ENCODE measurements around the gene UCP1. TPM values are rescaled to one million over a fixed set of nuclear protein-coding genes. Genes with fewer than 3 reads are reported as not detected.

The UCP1 gene
- total RNA-seq, 1 donor from 2014 or later: not detected

DNA sequence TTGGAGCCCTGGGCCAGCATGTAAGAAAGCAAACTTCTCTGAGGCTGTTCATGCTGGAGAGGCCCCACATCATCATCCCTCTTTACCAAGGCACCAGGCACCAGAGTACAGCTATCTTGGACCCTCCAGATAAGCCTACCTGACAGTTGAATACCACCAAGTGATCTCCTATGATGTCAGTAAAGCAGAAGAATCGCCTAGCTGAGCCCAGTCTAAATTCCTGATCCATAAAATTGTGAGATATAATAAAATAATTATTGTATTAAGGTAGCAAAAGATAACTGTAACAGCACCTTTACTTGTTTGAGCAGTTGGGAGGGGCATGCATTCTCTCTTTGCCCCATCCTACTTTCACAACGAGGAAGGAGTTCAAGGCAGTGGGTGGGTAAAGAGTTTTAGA is 2.9 kb upstream of the UCP1 start:
- peaks cover 42% of the 10 kb centered on the region for H3K27me3 ChIP-seq
- ATAC-seq (no peak), DNase-seq (no peak)
- intact Hi-C loops (cut with DNase I): no loop called here
- no peak overlapping the region for H3K4me3 ChIP-seq
- H3K9me3 ChIP-seq: no peaks in the 10 kb centered on the region
- TF ChIP-seq, protein P1, sequence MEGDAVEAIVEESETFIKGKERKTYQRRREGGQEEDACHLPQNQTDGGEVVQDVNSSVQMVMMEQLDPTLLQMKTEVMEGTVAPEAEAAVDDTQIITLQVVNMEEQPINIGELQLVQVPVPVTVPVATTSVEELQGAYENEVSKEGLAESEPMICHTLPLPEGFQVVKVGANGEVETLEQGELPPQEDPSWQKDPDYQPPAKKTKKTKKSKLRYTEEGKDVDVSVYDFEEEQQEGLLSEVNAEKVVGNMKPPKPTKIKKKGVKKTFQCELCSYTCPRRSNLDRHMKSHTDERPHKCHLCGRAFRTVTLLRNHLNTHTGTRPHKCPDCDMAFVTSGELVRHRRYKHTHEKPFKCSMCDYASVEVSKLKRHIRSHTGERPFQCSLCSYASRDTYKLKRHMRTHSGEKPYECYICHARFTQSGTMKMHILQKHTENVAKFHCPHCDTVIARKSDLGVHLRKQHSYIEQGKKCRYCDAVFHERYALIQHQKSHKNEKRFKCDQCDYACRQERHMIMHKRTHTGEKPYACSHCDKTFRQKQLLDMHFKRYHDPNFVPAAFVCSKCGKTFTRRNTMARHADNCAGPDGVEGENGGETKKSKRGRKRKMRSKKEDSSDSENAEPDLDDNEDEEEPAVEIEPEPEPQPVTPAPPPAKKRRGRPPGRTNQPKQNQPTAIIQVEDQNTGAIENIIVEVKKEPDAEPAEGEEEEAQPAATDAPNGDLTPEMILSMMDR (IDR thresholded peaks at IDR 0.05): no peak
- H3K36me3 ChIP-seq: no peaks in the 10 kb centered on the region
- peaks cover 9% of the 10 kb centered on the region for H3K4me1 ChIP-seq
- no peak overlapping the region for H3K27ac ChIP-seq

- no peaks in the 10 kb centered on the region for H3K36me3 ChIP-seq
- H3K9me3 ChIP-seq: no peaks in the 10 kb centered on the region
- H3K4me1 ChIP-seq: peaks cover 9% of the 10 kb centered on the region
- H3K27me3 ChIP-seq: peaks cover 46% of the 10 kb centered on the region
- no peak overlapping the region for H3K27ac ChIP-seq
- H3K4me3 ChIP-seq: peak overlapping the region; percentile 59
- DNase-seq: no peak
- no peak for ATAC-seq
- TF ChIP-seq, protein P1 (IDR thresholded peaks at IDR 0.05): no peak
- intact Hi-C loops (cut with DNase I): no loop called here
Observed at GRCh38 chr4:140569307-140569638, 512 bp upstream of the UCP1 start.

DNA sequence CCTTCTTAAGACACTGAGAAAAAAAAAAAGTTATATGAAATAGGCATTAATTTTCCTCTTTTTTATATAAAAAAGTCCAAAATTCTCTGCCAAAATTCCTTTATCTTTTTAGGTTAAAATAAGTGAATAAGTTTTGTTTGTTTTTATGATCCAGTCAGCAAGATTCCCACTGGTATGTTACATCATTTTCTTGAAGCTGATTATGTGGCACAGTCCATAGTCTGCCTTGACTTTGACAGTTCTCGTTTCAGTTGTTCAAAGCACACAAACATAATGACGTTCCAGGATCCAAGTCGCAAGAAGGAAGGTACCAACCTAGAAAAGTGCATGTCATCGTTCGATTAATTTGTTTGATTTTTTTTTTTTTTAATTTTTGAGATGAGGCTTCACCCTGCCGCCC is 9.1 kb downstream of the UCP1 start:
- H3K27ac ChIP-seq: no peak overlapping the region
- no peaks in the 10 kb centered on the region for H3K36me3 ChIP-seq
- TF ChIP-seq, protein P1 (IDR thresholded peaks at IDR 0.05): no peak
- DNase-seq: no peak
- H3K4me1 ChIP-seq: no peaks in the 10 kb centered on the region
- intact Hi-C loops (cut with DNase I): no loop called here
- no peak overlapping the region for H3K4me3 ChIP-seq
- no peaks in the 10 kb centered on the region for H3K27me3 ChIP-seq
- no peak for ATAC-seq
- no peaks in the 10 kb centered on the region for H3K9me3 ChIP-seq

GRCh38 chr4:140557831-140558435 is 10.8 kb downstream of the UCP1 start:
- Histone ChIP-seq H3K36me3 (no peaks in the 10 kb centered on the region), H3K27ac (no peak overlapping the region), H3K4me1 (no peaks in the 10 kb centered on the region), H3K9me3 (no peaks in the 10 kb centered on the region), H3K4me3 (no peak overlapping the region), H3K27me3 (no peaks in the 10 kb centered on the region)
- TF ChIP-seq, protein P1 (IDR thresholded peaks at IDR 0.05): no peak
- intact Hi-C loops (cut with DNase I): no loop called here
- DNase-seq (no peak), ATAC-seq (peak; percentile 69)

DNA sequence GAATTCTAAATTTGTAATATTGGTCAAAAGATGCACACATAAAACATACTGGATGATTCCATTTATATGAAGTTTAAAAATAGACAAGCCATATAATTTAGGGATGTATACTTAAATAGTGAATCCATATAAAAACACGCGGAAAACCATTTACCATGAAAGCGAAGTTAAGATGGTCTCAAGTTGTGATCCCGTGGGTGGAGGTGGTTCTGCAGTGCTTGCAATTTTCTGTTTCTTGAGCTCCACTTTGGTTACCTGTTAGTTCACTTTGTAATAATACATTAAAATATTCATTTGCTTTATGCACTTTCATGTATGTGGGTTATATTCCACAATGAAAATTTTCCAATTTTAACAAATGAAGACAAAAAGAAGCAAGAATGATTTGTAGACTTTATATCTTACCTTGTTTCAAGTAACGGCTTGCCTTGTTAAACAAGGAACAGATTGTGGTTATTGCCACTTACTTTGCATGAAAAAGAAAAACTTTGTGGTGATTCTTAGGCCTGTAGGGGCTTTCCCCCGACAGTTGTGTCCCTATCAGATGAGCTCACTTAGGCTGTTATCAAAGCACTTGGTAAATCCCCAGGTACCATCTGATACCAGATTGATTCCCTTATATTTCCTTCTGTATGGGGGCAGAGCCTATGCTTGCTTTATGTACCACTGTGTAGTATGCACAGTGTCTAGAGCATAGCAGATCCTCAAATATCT is 12.2 kb downstream of the UCP1 start:
- Histone ChIP-seq H3K27me3 (no peaks in the 10 kb centered on the region), H3K27ac (no peak overlapping the region), H3K36me3 (no peaks in the 10 kb centered on the region), H3K9me3 (no peaks in the 10 kb centered on the region), H3K4me3 (no peak overlapping the region), H3K4me1 (no peaks in the 10 kb centered on the region)
- ATAC-seq (no peak), DNase-seq (no peak)
- intact Hi-C loops (cut with DNase I): no loop called here
- TF ChIP-seq, protein P1 (IDR thresholded peaks at IDR 0.05): no peak

Data from upper lobe of right lung (tissue), 1 donor.